Measurements from ENCODE around the gene LTO1. TPM values are rescaled to one million over a fixed set of nuclear protein-coding genes. Genes with fewer than 3 reads are reported as not detected.

LTO1 gene
- total and polyA plus RNA-seq, 2 experiments from 2014 or later, result 20.1 to 23.3 TPM

DNA sequence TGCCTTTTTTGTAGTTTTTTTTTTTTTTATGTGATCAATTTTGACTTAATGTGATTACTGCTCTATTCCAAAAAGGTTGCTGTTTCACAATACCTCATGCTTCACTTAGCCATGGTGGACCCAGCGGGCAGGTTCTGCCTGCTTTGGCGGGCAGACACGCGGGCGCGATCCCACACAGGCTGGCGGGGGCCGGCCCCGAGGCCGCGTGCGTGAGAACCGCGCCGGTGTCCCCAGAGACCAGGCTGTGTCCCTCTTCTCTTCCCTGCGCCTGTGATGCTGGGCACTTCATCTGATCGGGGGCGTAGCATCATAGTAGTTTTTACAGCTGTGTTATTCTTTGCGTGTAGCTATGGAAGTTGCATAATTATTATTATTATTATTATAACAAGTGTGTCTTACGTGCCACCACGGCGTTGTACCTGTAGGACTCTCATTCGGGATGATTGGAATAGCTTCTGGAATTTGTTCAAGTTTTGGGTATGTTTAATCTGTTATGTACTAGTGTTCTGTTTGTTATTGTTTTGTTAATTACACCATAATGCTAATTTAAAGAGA is 21.7 kb downstream of the LTO1 start:
- Histone ChIP-seq H3K27ac (ENCODE audit: low read depth) (no peak overlapping the region), H3K4me3 (no peak overlapping the region), H3F3A (replicated peaks; ENCODE audit: low read depth) (0 out of 2 replicates have a peak, but pooled peaks cover 6% of the 10 kb centered on the region), H3K4me2 (no peak overlapping the region), H3K4me1 (ENCODE audit: insufficient read depth) (peaks cover 13% of the 10 kb centered on the region; the same call in 1 of the 2 replicates), H3K79me2 (replicated peaks; ENCODE audit: insufficient read depth) (0 out of 2 replicates have a peak, but pooled peaks cover 3% of the 10 kb centered on the region), H3K9me2 (ENCODE audit: insufficient read depth) (no peaks in the 10 kb centered on the region), H3K36me3 (ENCODE audit: insufficient read depth) (peaks cover 18% of the 10 kb centered on the region), H4K20me1 (replicated peaks; ENCODE audit: insufficient read depth) (0 out of 2 replicates have a peak, but pooled peaks cover 3% of the 10 kb centered on the region), H2AFZ (no peak overlapping the region), H3K27me3 (ENCODE audit: insufficient read depth) (no peaks in the 10 kb centered on the region)
- Mint-ChIP-seq H3K36me3 (ENCODE audit: low read depth) (peaks cover 50% of the 10 kb centered on the region), H3K4me1 (peaks cover 26% of the 10 kb centered on the region), H3K27me3 (ENCODE audit: insufficient read depth, low read depth, poor library complexity) (peaks cover 18% of the 10 kb centered on the region), H3K9me3 (no peaks in the 10 kb centered on the region; the same call in 2 of the 3 replicates), H3K27ac (no peak overlapping the region), H3K4me3 (no peak overlapping the region)
- no peak for DNase-seq (ENCODE audit: low spot score)
- no peak for ATAC-seq
- TF ChIP-seq EZH2phosphoT487 (IDR thresholded peaks at IDR 0.05; ENCODE audit: unreplicated experiment), result no peak
- TF ChIP-seq ZNF331 (CRISPR knock-in tag; IDR thresholded peaks at IDR 0.05; ENCODE audit: low read depth), result no peak
- no peak for TF ChIP-seq EZH2 (IDR thresholded peaks at IDR 0.05; ENCODE audit: low read depth, unreplicated experiment)
- TF ChIP-seq, protein P1, sequence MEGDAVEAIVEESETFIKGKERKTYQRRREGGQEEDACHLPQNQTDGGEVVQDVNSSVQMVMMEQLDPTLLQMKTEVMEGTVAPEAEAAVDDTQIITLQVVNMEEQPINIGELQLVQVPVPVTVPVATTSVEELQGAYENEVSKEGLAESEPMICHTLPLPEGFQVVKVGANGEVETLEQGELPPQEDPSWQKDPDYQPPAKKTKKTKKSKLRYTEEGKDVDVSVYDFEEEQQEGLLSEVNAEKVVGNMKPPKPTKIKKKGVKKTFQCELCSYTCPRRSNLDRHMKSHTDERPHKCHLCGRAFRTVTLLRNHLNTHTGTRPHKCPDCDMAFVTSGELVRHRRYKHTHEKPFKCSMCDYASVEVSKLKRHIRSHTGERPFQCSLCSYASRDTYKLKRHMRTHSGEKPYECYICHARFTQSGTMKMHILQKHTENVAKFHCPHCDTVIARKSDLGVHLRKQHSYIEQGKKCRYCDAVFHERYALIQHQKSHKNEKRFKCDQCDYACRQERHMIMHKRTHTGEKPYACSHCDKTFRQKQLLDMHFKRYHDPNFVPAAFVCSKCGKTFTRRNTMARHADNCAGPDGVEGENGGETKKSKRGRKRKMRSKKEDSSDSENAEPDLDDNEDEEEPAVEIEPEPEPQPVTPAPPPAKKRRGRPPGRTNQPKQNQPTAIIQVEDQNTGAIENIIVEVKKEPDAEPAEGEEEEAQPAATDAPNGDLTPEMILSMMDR (conservative IDR thresholded peaks at IDR 0.05; ENCODE audit: low read depth in 2 of 2), result no peak
- no peak for TF ChIP-seq ZNF114 (CRISPR knock-in tag; IDR thresholded peaks at IDR 0.05)
- no peak for TF ChIP-seq CREB1 (CRISPR knock-in tag; IDR thresholded peaks at IDR 0.05; ENCODE audit: low read depth)
- TF ChIP-seq STAT1 (IDR thresholded peaks at IDR 0.05; ENCODE audit: unreplicated experiment), result no peak
- TF ChIP-seq, protein P2, sequence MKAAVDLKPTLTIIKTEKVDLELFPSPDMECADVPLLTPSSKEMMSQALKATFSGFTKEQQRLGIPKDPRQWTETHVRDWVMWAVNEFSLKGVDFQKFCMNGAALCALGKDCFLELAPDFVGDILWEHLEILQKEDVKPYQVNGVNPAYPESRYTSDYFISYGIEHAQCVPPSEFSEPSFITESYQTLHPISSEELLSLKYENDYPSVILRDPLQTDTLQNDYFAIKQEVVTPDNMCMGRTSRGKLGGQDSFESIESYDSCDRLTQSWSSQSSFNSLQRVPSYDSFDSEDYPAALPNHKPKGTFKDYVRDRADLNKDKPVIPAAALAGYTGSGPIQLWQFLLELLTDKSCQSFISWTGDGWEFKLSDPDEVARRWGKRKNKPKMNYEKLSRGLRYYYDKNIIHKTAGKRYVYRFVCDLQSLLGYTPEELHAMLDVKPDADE (IDR thresholded peaks at IDR 0.05), result no peak
- TF ChIP-seq ZNF462 (CRISPR knock-in tag; IDR thresholded peaks at IDR 0.05), result no peak
- no peak for TF ChIP-seq POLR2AphosphoS5 (IDR thresholded peaks at IDR 0.05; ENCODE audit: low read depth)
- TF ChIP-seq, protein P3, sequence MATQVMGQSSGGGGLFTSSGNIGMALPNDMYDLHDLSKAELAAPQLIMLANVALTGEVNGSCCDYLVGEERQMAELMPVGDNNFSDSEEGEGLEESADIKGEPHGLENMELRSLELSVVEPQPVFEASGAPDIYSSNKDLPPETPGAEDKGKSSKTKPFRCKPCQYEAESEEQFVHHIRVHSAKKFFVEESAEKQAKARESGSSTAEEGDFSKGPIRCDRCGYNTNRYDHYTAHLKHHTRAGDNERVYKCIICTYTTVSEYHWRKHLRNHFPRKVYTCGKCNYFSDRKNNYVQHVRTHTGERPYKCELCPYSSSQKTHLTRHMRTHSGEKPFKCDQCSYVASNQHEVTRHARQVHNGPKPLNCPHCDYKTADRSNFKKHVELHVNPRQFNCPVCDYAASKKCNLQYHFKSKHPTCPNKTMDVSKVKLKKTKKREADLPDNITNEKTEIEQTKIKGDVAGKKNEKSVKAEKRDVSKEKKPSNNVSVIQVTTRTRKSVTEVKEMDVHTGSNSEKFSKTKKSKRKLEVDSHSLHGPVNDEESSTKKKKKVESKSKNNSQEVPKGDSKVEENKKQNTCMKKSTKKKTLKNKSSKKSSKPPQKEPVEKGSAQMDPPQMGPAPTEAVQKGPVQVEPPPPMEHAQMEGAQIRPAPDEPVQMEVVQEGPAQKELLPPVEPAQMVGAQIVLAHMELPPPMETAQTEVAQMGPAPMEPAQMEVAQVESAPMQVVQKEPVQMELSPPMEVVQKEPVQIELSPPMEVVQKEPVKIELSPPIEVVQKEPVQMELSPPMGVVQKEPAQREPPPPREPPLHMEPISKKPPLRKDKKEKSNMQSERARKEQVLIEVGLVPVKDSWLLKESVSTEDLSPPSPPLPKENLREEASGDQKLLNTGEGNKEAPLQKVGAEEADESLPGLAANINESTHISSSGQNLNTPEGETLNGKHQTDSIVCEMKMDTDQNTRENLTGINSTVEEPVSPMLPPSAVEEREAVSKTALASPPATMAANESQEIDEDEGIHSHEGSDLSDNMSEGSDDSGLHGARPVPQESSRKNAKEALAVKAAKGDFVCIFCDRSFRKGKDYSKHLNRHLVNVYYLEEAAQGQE (IDR thresholded peaks at IDR 0.05; ENCODE audit: unreplicated experiment), result no peak
- TF ChIP-seq JUNB (IDR thresholded peaks at IDR 0.05; ENCODE audit: unreplicated experiment), result no peak
- TF ChIP-seq NANOG (IDR thresholded peaks at IDR 0.05; ENCODE audit: borderline replicate concordance), result no peak

Measured in GM23338 (cell line).